Coronary artery (tissue), 2 donors: ENCODE data around the gene CSH2.
"Not testable (repeated sequence)": the region's sequence is repeated elsewhere in the genome, so short reads cannot be mapped to it uniquely, and the experiment has no call there.

Experiments used
- DNase-seq: peaks from one replicate; pipeline ENCODE4 v3.0.0-alpha.2; 2017; ENCODE audit warnings: low spot score
- H3K27ac ChIP-seq, 2 donors: fragments of 200-600 bp; sonication (generic); one replicate each; pipeline ENCODE4 v1.5.1; 2016 to 2019
- H3K4me3 ChIP-seq: fragments of 200-600 bp; sonication (generic); 2 replicates; pipeline ENCODE4 v1.5.1; 2016; ENCODE audit warnings: mild to moderate bottlenecking, moderate library complexity
- TF ChIP-seq, protein P1 (sequence below): fragments of 200-600 bp; sonication (generic); IDR thresholded peaks from one replicate; pipeline ENCODE4 v1.5.1; 2019; ENCODE audit warnings: antibody characterized with exemption

The CSH2 gene

DNA sequence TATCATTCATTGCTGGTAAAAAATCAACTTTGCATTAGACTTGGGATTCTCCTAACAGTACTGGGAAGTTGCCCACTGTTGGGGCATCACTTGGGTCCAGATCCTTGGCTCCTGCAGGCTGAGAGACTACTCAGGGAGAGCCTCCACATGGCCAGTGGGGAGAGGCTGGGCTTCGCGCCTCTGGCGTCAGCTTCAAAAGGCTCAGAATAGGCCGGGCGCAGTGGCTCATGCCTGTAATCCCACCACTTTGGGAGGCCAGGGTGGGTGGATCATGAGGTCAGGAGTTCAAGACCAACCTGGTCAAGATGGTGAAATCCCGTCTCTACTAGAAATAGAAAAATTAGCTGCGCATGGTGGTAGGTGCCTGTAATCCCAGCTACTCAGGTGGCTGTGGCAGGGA is 41.0 kb upstream of the CSH2 start:
- TF ChIP-seq, protein P1, sequence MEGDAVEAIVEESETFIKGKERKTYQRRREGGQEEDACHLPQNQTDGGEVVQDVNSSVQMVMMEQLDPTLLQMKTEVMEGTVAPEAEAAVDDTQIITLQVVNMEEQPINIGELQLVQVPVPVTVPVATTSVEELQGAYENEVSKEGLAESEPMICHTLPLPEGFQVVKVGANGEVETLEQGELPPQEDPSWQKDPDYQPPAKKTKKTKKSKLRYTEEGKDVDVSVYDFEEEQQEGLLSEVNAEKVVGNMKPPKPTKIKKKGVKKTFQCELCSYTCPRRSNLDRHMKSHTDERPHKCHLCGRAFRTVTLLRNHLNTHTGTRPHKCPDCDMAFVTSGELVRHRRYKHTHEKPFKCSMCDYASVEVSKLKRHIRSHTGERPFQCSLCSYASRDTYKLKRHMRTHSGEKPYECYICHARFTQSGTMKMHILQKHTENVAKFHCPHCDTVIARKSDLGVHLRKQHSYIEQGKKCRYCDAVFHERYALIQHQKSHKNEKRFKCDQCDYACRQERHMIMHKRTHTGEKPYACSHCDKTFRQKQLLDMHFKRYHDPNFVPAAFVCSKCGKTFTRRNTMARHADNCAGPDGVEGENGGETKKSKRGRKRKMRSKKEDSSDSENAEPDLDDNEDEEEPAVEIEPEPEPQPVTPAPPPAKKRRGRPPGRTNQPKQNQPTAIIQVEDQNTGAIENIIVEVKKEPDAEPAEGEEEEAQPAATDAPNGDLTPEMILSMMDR = no peak
- no peak for DNase-seq
- Histone ChIP-seq H3K4me3 (no peak overlapping the region), H3K27ac (no peak overlapping the region)

DNA sequence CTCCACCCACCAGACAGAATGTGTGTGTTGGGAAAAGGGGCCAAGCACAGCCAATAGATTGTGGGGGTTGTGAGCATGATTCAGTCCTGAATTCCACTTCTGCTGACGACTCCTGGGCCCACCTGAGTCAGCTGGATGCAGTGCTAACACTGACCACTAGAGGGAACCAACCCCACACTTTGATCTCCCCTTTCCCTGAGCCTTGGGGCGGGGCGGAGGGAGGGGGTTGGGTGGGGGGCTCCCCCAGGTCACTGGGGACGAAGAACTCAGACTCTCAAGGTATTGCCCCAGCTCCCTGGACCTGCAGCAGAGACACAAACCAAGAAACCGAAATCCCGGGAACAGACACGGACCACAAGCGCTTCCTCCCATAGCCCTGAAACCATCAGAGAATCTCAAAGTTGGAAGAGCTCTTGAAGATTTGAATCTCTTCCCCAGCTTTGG is 38.2 kb upstream of the CSH2 start:
- no peak overlapping the region for H3K27ac ChIP-seq
- H3K4me3 ChIP-seq = no peak overlapping the region
- TF ChIP-seq, protein P1 = peak; percentile 94
- no peak for DNase-seq

DNA sequence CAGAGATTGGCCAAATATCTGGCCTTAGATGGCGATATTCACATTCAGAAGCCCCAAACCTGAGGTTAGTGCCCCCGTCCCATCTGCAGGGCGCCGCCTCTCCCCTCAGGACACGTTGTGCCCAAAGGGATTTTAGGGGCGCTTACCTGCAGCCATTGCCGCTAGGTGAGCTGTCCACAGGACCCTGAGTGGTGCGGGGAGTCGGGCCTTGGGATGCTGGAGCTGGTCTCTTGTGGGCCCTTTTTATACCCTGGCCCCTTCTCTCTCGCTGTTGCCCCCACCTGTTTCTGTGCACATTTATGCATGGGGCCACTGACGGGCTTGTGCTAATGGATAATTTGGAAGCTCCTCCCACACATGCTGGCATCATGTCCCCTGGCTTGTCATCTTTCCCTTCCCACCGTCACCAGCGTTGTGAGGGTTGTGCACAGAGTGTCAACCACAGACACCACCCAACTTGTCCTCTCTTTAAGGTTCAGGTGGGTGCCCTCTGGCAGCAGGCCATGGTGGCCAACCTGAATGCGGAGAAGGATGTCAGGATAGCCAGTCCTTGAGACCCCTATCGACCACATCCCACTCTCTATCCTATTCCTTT is 37.7 kb upstream of the CSH2 start, which contains the start of gene CSHL1:
Gene CSHL1 (minus strand): TSS at position 218 of the 595 bp plus-strand sequence. CDS start 62 bp downstream, at position 156.
- TF ChIP-seq, protein P1 = no peak
- Histone ChIP-seq H3K4me3 (no peak within 1 kb of the TSS), H3K27ac (no peak within 1 kb of the TSS)
- DNase-seq = no peak

DNA sequence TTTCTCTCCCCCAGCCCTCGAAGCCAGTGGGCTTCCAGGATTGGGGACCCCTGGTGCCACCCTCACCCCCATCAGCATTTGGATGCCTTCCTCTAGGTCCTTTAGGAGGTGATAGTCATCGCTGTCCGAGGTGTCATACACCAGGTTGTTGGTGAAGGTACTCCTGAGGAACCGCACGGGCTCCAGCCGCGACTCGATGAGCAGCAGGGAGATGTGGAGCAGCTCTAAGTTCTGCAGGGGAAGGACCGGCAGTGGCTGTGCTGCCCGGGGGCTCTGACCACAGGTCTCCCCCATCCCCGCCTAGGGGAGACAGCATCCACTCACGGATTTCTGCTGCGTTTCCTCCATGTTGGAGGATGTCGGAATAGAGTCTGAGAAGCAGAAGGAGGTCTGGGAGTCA is 36.6 kb upstream of the CSH2 start:
- Histone ChIP-seq H3K27ac (no peak overlapping the region), H3K4me3 (no peak overlapping the region)
- no peak for DNase-seq
- TF ChIP-seq, protein P1 = no peak

DNA sequence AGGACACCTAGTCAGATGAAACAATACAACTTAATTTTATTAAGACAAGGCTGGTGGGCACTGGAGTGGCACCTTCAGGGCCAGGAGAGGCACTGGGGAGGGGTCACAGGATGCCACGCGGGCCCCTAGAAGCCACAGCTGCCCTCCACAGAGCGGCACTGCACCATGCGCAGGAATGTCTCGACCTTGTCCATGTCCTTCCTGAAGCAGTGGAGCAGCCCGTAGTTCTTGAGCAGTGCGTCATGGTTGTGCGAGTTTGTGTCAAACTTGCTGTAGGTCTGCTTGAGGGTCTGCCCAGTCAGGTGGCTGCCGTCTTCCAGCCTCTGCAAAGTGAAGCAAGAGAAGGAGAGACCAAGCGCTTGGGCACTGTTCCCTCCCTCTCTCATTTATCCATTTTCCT is 36.1 kb upstream of the CSH2 start:
- DNase-seq, H3K4me3 ChIP-seq, H3K27ac ChIP-seq: not testable (repeated sequence)

DNA sequence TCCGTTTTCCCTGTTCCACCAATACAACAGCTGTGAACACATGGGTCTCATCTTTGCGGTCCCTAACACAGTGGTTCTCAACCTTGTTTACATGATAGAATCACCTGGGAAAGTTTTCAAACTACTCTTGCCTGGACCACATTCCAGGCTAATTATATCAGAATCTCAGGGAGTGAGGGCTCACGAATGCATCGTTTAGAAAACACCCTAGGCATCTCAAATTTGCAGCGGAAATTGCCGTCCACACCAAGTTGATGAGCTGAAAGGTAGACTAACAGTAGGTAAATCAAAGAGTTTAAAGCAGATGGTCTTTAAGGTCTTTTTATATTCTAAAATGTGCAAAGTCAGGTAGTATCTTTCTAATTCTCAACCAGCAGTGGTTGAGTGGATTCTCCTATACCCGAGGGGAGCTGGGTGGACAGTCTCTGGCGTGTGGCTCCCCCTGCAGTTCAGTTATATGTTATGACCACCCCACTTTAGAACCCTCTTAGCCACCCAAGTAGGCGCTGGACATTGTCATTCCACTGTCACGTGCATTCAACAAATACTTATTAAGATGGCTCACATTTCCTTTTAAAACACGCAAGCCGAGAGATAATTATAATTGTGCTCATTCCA is 33.8 kb upstream of the CSH2 start:
- not testable (repeated sequence) for H3K4me3 ChIP-seq, H3K27ac ChIP-seq, DNase-seq

DNA sequence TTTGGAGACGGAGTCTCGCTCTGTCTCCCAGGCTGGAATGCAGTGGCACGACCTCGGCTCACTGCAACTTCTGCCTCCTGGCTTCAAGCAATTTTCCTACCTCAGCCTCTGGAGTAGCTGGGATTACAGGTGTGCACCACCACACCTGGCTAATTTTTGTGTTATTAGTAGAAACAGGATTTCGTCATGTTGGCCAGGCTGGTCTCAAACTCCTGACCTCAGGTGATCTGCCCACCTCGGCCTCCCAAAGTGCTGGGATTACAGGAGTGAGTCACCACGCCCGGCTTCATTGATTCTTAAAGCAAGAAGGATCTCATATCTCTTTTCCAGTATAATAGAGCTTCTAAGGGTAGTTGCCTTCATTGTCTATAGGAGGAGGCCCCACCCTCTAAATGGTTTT is 31.3 kb upstream of the CSH2 start:
- H3K4me3 ChIP-seq, DNase-seq, H3K27ac ChIP-seq: not testable (repeated sequence)

DNA sequence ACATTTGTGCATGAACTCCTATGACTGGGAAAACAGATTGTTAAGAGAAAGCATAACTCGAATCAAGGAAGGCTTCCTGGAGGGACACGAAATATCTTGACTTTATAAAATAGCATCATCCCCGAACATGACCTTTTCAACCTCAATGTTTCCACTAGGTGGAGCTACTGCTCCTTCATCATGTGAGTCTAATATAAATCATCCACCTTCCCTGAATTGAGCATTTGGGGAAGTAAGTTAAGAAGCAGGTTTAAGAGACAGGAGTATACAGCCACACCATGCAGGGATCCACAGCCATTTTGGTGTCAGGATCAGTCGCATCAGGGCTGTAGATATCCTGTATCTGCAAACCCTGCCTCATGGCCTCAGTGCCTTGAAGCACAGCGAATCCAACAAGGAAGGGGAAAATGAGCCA is 30.3 kb upstream of the CSH2 start:
- not testable (repeated sequence) for H3K27ac ChIP-seq, H3K4me3 ChIP-seq, DNase-seq

DNA sequence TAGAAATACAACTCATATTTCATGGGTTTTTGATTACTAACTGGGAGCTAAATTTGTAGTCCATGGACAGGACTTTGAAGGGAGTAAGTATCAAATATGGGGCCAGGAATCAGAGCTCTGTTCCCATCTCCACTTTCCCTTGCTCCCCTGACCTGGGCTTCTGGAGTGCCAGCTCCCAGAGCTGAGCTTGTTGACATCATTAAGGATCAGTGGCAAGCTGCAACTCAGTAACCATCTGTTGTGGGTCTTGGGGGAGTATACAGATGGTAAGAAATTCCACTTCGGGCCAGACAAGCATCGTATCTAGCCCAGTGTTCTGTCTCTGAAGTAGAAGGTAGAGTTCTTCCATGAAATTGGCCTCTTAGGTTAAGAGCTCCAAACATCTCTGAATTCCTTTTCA is 28.5 kb upstream of the CSH2 start:
- not testable (repeated sequence) for H3K27ac ChIP-seq, H3K4me3 ChIP-seq, DNase-seq

DNA sequence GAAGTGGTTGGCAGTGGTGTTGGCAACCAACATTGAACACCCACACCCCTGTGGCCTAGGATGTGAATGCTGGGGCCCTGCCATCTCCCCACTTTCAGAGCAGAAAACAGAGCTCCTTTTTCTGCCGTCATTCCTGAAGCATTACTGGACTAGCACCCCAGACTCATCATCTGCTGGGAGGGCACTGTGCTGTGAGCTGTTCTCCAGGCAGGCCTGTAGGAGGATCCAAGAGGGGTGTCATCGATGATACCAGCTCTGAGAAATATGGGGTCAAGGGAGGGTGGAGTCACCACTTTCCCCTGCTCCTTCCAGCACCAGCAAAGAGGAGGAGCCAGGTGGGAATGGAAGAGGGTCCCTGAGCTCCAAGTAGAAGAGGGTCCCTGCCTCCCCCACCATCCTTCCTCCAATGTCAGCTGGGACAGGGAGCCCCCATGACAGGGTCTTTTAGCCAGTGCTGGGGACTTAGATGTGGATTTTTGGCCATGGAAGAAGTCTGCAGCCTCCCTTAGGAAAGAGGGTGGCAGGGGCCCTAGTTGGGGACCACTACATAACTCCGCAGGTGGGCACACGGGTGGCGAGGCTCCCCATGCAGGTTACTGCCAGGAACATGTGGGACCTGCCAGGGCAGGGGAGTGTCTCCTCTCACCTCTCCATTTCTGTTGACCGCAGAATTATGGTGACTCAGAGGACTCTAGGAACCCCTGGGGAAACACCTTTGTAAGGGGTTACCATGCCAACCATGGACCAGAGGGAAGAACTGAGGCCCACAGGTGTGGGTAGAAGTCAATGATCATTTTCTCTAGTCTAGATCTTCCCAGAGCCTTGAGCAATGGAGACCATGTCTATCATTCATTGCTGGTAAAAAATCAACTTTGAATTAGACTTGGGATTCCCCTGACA is 25.7 kb upstream of the CSH2 start:
- H3K27ac ChIP-seq, DNase-seq, H3K4me3 ChIP-seq: not testable (repeated sequence)

DNA sequence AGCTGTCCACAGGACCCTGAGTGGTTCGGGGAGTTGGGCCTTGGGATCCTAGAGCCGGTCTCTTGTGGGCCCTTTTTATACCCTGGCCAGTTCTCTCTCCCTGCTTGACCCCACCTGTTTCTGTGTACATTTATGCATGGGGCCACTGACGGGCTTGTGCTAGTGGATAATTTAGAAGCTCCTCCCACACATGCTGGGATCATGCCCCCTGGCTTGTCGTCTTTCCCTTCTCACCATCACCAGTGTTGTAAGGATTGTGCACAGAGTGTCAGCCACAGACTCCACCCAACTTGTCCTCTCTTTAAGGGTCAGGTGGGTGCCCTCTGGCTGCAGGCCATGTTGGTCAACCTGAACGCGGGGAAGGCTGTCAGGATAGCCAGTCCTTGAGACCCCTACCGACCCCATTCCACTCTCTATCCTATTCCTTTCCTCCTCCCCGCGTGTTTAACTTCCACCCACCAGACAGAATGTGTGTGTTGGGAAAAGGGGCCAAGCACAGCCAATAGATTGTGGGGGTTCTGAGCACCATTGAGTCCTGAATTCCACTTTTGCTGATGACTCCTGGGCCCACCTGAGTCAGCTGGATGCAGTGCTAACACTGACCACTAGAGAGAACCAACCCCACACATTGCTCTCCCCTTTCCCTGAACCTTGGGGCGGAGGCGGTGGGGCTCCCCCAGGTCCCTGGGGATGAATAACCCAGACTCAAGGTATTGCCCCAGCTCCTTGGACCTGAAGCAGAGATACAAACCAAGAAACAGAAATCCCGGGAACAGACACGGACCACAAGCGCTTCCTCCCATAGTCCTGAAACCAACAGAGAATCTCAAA is 23.3 kb upstream of the CSH2 start, which contains the start of gene CSH1:
Gene CSH1 (minus strand): TSS at position 51 of the 831 bp plus-strand sequence. CDS start 63 bp downstream, outside the sequence.
- not testable (repeated sequence) for H3K27ac ChIP-seq, DNase-seq

DNA sequence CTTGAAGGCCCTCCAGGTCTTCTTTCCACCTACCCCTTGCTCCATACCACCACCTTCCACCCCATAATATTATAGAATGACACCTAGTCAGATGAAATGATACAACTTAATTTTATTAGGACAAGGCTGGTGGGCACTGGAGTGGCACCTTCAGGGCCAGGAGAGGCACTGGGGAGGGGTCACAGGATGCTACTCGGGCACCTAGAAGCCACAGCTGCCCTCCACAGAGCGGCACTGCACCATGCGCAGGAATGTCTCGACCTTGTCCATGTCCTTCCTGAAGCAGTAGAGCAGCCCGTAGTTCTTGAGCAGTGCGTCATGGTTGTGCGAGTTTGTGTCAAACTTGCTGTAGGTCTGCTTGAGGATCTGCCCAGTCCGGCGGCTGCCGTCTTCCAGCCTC is 21.3 kb upstream of the CSH2 start:
- not testable (repeated sequence) for H3K4me3 ChIP-seq, H3K27ac ChIP-seq, DNase-seq

More for the DNA sequence above, 23.3 kb upstream of the CSH2 start, which contains the start of gene CSH1:
- not testable (repeated sequence) for H3K4me3 ChIP-seq

DNA sequence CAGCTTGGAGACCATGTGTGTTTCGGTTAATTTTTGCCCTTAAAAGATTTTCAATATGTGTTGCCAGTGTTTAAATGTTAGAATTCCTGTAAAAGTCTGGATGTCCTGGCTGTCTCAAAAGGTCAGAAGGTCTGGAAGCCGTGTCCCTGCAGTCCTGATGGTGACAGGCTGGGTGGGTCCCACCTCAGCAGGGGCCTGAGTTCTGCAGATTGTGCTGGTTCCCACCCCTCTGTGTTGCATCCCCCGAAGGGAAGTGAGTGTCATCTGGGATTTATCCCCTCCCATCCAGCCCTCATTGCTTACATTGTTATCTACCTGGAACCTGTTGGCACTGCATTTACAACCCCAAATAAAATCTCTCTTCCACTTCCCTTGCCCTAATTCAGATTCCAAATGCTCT is 20.5 kb upstream of the CSH2 start:
- not testable (repeated sequence) for H3K27ac ChIP-seq, H3K4me3 ChIP-seq, DNase-seq
